Measurements from ENCODE around the gene SLC15A2.
A peak's percentile ranks its signal among the peaks of the same experiment; 100 is the strongest.
"Not testable (repeated sequence)": the region's sequence is repeated elsewhere in the genome, so short reads cannot be mapped to it uniquely, and the experiment has no call there.

The SLC15A2 gene

DNA sequence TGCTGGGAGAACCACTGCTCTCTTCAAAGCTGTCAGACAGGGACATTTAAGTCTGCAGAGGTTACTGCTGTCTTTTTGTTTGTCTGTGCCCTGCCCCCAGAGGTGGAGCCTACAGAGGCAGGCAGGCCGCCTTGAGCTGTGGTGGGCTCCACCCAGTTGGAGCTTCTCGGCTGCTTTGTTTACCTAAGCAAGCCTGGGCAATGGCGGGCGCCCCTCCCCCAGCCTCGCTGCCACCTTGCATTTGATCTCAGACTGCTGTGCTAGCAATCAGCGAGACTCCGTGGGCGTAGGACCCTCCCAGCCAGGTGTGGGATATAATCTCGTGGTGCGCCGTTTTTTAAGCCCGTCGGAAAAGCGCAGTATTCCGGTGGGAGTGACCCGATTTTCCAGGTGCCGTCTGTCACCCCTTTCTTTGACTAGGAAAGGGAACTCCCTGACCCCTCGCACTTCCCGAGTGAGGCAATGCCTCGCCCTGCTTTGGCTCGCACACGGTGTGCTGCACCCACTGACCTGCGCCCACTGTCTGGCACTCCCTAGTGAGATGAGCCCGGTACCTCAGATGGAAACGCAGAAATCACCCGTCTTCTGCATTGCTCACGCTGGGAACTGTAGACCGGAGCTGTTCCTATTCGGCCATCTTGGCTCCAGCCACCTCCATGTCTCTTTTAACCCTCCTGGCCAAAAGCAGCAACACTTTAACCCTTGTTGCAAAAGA, 44.1 kb downstream of the SLC15A2 start:
- DNase-seq, result not testable (repeated sequence)

GRCh38 chr3:121941592-121941991, 47.4 kb downstream of the SLC15A2 start:
- DNase-seq, result no peak

GRCh38 chr3:121942116-121942786, 48.0 kb downstream of the SLC15A2 start:
- no peak for DNase-seq

GRCh38 chr3:121943431-121943830, 49.2 kb downstream of the SLC15A2 start:
- no peak for DNase-seq

- DNase-seq, result no peak
Measured at GRCh38 chr3:121948641-121949040, 54.4 kb downstream of the SLC15A2 start.

DNA sequence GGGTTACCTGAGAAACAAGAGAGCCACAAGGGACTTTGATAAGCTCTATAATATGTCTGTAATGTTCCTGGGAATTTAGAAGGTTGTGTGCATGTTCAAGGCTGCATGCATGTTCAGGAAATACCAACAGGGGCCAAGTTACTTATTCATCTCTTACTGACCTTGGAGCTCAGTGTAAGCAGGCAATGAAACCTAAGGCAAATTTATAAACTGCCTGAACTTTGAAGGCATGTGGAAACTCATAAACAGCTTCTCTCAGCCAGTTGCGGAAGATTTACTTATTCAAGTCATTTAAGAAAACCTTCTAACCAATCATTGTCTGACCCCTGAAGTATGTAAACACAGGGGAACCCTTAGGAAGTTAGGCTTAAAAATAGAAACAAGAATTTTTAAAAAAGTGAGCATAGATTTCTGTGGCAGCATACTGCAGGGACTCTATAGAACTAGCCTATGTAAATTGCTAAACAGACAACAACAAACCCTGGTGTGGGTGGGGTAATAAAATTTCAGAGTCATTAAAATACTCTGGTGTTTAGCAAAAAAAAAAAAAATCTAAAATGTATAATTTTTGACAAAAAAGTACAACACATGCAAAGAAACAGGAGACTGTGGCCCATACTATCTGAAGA, 57.2 kb downstream of the SLC15A2 start:
- no peak for DNase-seq

GRCh38 chr3:121956363-121956762, 62.2 kb downstream of the SLC15A2 start:
- DNase-seq, result no peak

- DNase-seq, result peak; percentile 26
Measured at GRCh38 chr3:121957674-121958415, 63.6 kb downstream of the SLC15A2 start.

DNA sequence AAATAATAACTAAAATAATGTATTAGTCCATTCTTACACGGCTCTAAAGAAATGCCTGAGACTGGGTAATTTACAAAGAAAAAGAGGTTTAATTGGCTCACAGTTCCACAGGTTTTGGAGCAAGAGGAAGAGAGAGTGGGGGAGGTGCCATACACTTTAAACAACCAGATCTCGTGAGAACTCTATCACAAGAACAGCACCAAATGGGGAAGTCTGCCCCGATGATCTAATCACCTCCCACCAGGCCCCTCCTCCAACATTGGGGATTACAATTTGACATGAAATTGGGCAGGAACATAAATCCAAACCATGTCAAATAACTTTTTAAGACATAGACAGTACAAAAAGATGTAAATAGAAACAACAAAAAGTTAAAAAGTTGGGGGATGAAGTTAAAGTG, 64.6 kb downstream of the SLC15A2 start:
- no peak for DNase-seq

GRCh38 chr3:121961283-121961682, 67.1 kb downstream of the SLC15A2 start:
- DNase-seq, result no peak

- no peak for DNase-seq
Measured at GRCh38 chr3:121962443-121962842, 68.2 kb downstream of the SLC15A2 start.

- DNase-seq, result no peak
Measured at GRCh38 chr3:121963608-121964007, 69.4 kb downstream of the SLC15A2 start.

DNA sequence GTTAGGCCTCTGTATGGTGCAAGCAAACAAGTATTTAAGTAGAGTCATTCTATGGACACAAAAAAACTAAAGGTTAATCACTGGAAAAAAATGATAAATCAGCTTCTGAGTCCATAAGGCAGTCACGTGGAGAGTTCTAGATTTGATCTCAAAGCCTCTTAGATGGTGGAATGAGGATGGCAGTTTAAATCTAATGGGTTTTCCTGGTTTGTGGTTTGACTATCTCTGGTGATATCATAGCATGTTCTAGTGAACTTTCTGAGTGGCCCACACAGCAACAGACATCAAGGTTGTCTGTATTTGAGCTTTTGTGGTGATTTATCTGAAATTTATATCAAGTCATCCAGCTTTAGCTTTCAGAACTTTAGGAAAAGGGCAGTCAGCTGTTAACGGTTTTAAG, 75.4 kb downstream of the SLC15A2 start:
- no peak for DNase-seq

GRCh38 chr3:121970047-121970446, 75.8 kb downstream of the SLC15A2 start:
- DNase-seq, result no peak

GRCh38 chr3:121974601-121975111, 80.5 kb downstream of the SLC15A2 start:
- DNase-seq, result no peak

DNA sequence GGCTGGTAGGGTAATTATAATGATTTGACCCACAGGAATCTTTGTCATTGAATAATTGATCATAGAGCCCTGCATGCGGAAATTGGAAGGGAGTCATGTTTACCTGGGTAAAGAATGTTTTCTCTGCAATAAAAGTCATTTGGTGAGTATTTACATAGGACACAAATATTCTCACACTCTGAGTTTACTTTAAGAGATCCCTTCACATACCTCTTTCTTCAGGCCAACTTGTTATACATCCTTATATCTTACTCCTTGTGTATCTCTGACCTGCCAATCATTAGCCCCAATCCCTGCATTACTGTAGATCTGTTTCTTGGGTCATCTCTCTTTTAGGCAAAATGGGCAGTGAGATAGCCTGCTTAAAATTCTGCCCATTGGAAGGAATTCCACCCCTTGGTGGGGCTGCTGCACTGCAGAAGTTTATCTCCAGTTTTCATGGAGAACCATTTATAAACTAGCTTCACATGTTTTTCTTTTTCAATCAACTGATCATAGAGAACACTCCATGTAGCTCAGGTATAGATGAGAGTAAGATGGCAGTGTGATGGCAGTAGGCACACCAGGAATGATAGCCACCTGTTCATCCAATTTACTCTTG, 81.6 kb downstream of the SLC15A2 start:
- no peak for DNase-seq

- DNase-seq, result no peak
Measured at GRCh38 chr3:121976727-121977126, 82.5 kb downstream of the SLC15A2 start.

- DNase-seq, result no peak
Measured at GRCh38 chr3:121979246-121979645, 85.0 kb downstream of the SLC15A2 start.

GRCh38 chr3:121979734-121980449, 85.7 kb downstream of the SLC15A2 start:
- DNase-seq, result no peak

DNA sequence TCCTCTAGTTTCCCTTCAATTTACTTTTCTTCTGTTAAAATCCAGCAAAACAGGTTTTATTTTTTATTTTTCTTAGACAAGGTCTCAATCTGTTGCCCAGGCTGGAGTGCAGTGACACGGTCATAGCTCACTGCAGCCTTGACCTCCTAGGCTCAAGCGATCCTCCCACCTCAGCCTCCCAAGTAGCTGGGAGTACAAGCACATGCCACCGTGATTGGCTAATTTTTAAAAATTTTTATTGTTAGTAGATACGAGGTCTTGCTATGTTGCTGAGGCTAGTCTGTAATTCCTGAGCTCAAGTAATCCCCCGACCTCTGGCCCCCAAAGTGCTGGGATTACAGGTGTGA, 86.2 kb downstream of the SLC15A2 start:
- no peak for DNase-seq

GRCh38 chr3:121981473-121981872, 87.3 kb downstream of the SLC15A2 start:
- no peak for DNase-seq

DNA sequence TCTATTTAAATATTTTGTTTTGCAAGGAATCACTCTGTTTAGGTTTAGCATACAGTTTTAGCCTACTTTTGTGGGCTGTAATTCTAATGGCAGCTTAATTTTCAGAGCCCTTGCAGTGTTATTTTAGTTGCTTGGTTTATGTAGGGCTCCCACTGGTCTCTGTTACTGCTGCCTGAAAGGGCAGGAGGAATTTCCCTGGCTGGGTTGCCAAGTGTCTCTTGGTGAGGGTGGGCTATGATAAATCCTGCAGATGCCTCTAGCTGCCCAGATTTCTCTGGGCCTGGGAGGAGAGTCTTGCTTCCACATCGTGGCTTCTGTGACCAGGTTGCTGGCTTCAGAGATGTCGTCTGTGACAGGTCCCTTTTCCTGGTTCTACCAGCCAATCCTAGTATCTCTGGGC, 91.6 kb downstream of the SLC15A2 start:
- DNase-seq, result no peak

Data from midbrain (tissue), 1 donor.